PC-3 (cell line): ENCODE measurements around the gene SMYD3.

ENCODE experiments used
- EZH2 ChIP-seq: fragments of 300-600 bp; sonication (generic); IDR thresholded peaks from one replicate; pipeline ENCODE4 v1.6.1; 2017; ENCODE audit warnings: antibody characterized with exemption, mild to moderate bottlenecking, low read length; ENCODE audit not compliant: unreplicated experiment
- EZH2phosphoT487 ChIP-seq: fragments of 300-600 bp; sonication (generic); IDR thresholded peaks from 2 replicates; pipeline ENCODE4 v1.6.1; 2018; ENCODE audit warnings: mild to moderate bottlenecking, antibody characterized with exemption, low read length, borderline replicate concordance
- TF ChIP-seq, protein P1 (sequence below): fragments of 300-600 bp; sonication (generic); conservative IDR thresholded peaks from 2 replicates; pipeline ENCODE4 v1.5.1; 2017; ENCODE audit warnings: antibody characterized with exemption, low read depth, mild to moderate bottlenecking, low read length

DNA sequence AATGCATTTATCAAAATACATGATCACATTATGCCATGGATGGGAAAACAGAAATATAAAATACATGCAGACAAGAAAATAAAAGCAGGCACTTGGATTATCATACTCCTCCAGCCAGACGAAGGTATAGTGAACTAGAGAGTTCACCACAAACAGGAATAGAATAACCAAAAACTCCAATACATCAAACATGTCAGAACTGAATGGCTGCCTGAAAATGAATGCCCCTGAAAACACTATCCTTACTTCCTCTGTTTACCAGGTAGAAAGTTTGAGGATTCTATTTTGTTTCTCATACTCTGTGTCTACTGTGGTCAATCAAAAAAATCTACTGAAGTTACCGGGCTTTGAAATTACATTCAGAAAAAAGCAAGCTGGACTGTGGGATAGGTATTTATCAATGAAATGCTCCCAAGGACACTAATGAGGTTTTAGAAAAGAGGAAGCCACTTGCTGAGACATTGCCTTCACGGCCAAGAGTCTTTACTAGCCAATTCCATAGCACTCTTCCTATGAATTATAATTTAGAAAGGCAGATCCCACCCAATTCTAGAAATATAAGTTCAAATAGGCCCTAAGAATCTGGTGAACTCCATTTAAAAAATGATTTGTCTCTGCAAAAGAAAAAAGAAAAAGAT is 197.7 kb downstream of the SMYD3 start:
- TF ChIP-seq, protein P1, sequence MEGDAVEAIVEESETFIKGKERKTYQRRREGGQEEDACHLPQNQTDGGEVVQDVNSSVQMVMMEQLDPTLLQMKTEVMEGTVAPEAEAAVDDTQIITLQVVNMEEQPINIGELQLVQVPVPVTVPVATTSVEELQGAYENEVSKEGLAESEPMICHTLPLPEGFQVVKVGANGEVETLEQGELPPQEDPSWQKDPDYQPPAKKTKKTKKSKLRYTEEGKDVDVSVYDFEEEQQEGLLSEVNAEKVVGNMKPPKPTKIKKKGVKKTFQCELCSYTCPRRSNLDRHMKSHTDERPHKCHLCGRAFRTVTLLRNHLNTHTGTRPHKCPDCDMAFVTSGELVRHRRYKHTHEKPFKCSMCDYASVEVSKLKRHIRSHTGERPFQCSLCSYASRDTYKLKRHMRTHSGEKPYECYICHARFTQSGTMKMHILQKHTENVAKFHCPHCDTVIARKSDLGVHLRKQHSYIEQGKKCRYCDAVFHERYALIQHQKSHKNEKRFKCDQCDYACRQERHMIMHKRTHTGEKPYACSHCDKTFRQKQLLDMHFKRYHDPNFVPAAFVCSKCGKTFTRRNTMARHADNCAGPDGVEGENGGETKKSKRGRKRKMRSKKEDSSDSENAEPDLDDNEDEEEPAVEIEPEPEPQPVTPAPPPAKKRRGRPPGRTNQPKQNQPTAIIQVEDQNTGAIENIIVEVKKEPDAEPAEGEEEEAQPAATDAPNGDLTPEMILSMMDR = no peak
- TF ChIP-seq EZH2 (no peak), EZH2phosphoT487 (no peak)
